Stimulated activated CD8-positive, alpha-beta memory T cell treated with anti-CD3 and anti-CD28 coated beads, Interleukin-4, amount 100 ng/mL, for 24 hours (primary cell): ENCODE results near the gene SSBP2.
"Not testable (repeated sequence)": the region's sequence is repeated elsewhere in the genome, so short reads cannot be mapped to it uniquely, and the experiment has no call there.

Source experiments
- DNase-seq: peaks from one replicate; pipeline ENCODE4 v3.0.0-alpha.2; 2020; ENCODE audit warnings: low read depth

The SSBP2 gene

GRCh38 chr5:81656783-81657182 lies 94.1 kb downstream of the SSBP2 start:
- no peak for DNase-seq

- no peak for DNase-seq
Measured at GRCh38 chr5:81650987-81651386, 99.9 kb downstream of the SSBP2 start.

GRCh38 chr5:81646469-81646995 lies 104.4 kb downstream of the SSBP2 start:
- no peak for DNase-seq

- DNase-seq: no peak
Measured at GRCh38 chr5:81642210-81642609, 108.7 kb downstream of the SSBP2 start.

- no peak for DNase-seq
Measured at GRCh38 chr5:81639556-81639955, 111.3 kb downstream of the SSBP2 start.

- DNase-seq: no peak
Measured at GRCh38 chr5:81638471-81638870, 112.4 kb downstream of the SSBP2 start.

GRCh38 chr5:81633891-81634290 lies 117.0 kb downstream of the SSBP2 start:
- no peak for DNase-seq

GRCh38 chr5:81633471-81633870 lies 117.4 kb downstream of the SSBP2 start:
- no peak for DNase-seq

GRCh38 chr5:81632679-81633078 lies 118.2 kb downstream of the SSBP2 start:
- DNase-seq: no peak

- no peak for DNase-seq
Measured at GRCh38 chr5:81631621-81632020, 119.3 kb downstream of the SSBP2 start.

- DNase-seq: no peak
Measured at GRCh38 chr5:81631124-81631523, 119.8 kb downstream of the SSBP2 start.

GRCh38 chr5:81630684-81631083 lies 120.2 kb downstream of the SSBP2 start:
- DNase-seq: no peak

- DNase-seq: no peak
Measured at GRCh38 chr5:81629986-81630385, 120.9 kb downstream of the SSBP2 start.

GRCh38 chr5:81628061-81628460 lies 122.8 kb downstream of the SSBP2 start:
- DNase-seq: not testable (repeated sequence)

GRCh38 chr5:81626524-81626923 lies 124.4 kb downstream of the SSBP2 start:
- no peak for DNase-seq

GRCh38 chr5:81609810-81610375 lies 141.0 kb downstream of the SSBP2 start:
- DNase-seq: no peak

- DNase-seq: no peak
Measured at GRCh38 chr5:81608976-81609375, 141.9 kb downstream of the SSBP2 start.

- no peak for DNase-seq
Measured at GRCh38 chr5:81607693-81608092, 143.2 kb downstream of the SSBP2 start.

GRCh38 chr5:81606150-81606549 lies 144.7 kb downstream of the SSBP2 start:
- no peak for DNase-seq

- DNase-seq: no peak
Measured at GRCh38 chr5:81605299-81605698, 145.6 kb downstream of the SSBP2 start.

GRCh38 chr5:81604193-81604592 lies 146.7 kb downstream of the SSBP2 start:
- DNase-seq: no peak

GRCh38 chr5:81601919-81602318 lies 149.0 kb downstream of the SSBP2 start:
- no peak for DNase-seq

- not testable (repeated sequence) for DNase-seq
Measured at GRCh38 chr5:81592085-81592484, 158.8 kb downstream of the SSBP2 start.
